SU-DHL-6 (cell line): Measurements from ENCODE around the gene PDZD2.

Experiments used
- CTCF ChIP-seq: fragments of 200-600 bp; sonication (generic); IDR thresholded peaks from one replicate; pipeline ENCODE4 v1.5.1; 2017; ENCODE audit warnings: antibody characterized with exemption, mild to moderate bottlenecking, low read length, moderate library complexity; ENCODE audit not compliant: insufficient read depth, poor library complexity, severe bottlenecking
- EZH2phosphoT487 ChIP-seq: fragments of 200-600 bp; sonication (generic), shearing (Covaris generic); conservative IDR thresholded peaks from 2 replicates; pipeline ENCODE4 v1.6.1; 2018; ENCODE audit warnings: mild to moderate bottlenecking, antibody characterized with exemption, low read length, moderate library complexity, mixed read lengths

- no peak for TF ChIP-seq CTCF
- no peak for TF ChIP-seq EZH2phosphoT487
These were observed 67.3 kb downstream of the PDZD2 start for GRCh38 chr5:31706186-31706585.
